ELF-1 (cell line): ENCODE results near the gene PRPS1.
"Not testable (repeated sequence)": the region's sequence is repeated elsewhere in the genome, so short reads cannot be mapped to it uniquely, and the experiment has no call there.

Experiments
- DNase-seq: peaks from one replicate; pipeline ENCODE4 v3.0.0-alpha.2; 2016; ENCODE audit warnings: low read depth, low spot score

The PRPS1 gene

GRCh38 chrX:107627838-107628661 is at the start of gene PRPS1:
Gene PRPS1, plus strand, starts transcription at chrX:107628510. Its CDS starts 119 bp downstream, at chrX:107628629.
- DNase-seq: peak; percentile 99

GRCh38 chrX:107579956-107580355 is 48.4 kb upstream of the PRPS1 start:
- DNase-seq: no peak

- DNase-seq: no peak
Observed at GRCh38 chrX:107581923-107582322, 46.4 kb upstream of the PRPS1 start.

- DNase-seq: no peak
Observed at GRCh38 chrX:107589243-107589642, 39.1 kb upstream of the PRPS1 start.

- no peak for DNase-seq
Observed at GRCh38 chrX:107596651-107597050, 31.7 kb upstream of the PRPS1 start.

- no peak for DNase-seq
Observed at GRCh38 chrX:107597264-107597663, 31.0 kb upstream of the PRPS1 start.

GRCh38 chrX:107597791-107598190 is 30.5 kb upstream of the PRPS1 start:
- DNase-seq: no peak

GRCh38 chrX:107599450-107599861 is 28.9 kb upstream of the PRPS1 start:
- peak; percentile 65 for DNase-seq

- DNase-seq: no peak
Observed at GRCh38 chrX:107600366-107600765, 27.9 kb upstream of the PRPS1 start.

GRCh38 chrX:107601326-107601725 is 27.0 kb upstream of the PRPS1 start:
- DNase-seq: no peak

- no peak for DNase-seq
Observed at GRCh38 chrX:107601759-107602158, 26.6 kb upstream of the PRPS1 start.

GRCh38 chrX:107602694-107603239 is 25.5 kb upstream of the PRPS1 start:
- no peak for DNase-seq

- DNase-seq: no peak
Observed at GRCh38 chrX:107603429-107604159, 24.7 kb upstream of the PRPS1 start.

GRCh38 chrX:107609061-107609460 is 19.2 kb upstream of the PRPS1 start:
- DNase-seq: not testable (repeated sequence)

GRCh38 chrX:107610667-107611066 is 17.6 kb upstream of the PRPS1 start:
- no peak for DNase-seq

GRCh38 chrX:107619885-107620322 is 8.4 kb upstream of the PRPS1 start:
- no peak for DNase-seq

- no peak for DNase-seq
Observed at GRCh38 chrX:107624893-107625292, 3.4 kb upstream of the PRPS1 start.

- no peak for DNase-seq
Observed at GRCh38 chrX:107625739-107626138, 2.6 kb upstream of the PRPS1 start.

GRCh38 chrX:107626481-107626880 is 1.8 kb upstream of the PRPS1 start:
- peak; percentile 37 for DNase-seq

- DNase-seq: no peak
Observed at GRCh38 chrX:107626916-107627315, 1.4 kb upstream of the PRPS1 start.

- DNase-seq: peak; percentile 67
Observed at GRCh38 chrX:107628662-107629539, 591 bp downstream of the PRPS1 start.

GRCh38 chrX:107629540-107629909 is 1.2 kb downstream of the PRPS1 start:
- DNase-seq: peak; percentile 23
